Measurements from ENCODE around the gene LINC00305. TPM values are rescaled to one million over a fixed set of nuclear protein-coding genes. Genes with fewer than 3 reads are reported as not detected.
A peak's percentile ranks its signal among the peaks of the same experiment; 100 is the strongest.

LINC00305 gene
- polyA plus RNA-seq, 1 experiment = not detected

DNA sequence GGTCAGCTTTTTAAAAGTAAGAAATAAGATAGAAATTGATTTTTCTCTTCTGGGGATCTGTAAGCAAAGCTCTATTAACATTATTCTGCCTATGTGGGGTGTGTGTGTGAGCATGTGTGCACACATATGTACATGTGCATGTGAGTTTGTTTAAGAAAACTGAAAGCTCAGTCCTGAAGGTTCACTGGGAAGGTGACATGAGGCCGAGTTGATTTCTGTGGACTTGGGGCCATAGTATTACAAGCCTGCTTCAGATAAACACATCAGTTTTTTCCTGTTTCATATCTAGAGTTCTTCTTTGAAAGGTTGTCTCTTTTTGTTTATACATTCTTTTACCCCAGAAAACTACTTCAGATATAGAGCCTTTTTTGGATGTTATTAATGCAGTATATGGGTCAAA, 95.6 kb downstream of the LINC00305 start:
- CTCF ChIA-PET = interaction anchor here (1.2 kb wide), 1 partner anchor 59 kb away, joined by 3 read pairs; no protein-coding TSS in a partner anchor
- no peaks in the 10 kb centered on the region for H3K27me3 ChIP-seq (ENCODE audit: control insufficient read depth, insufficient read depth, low read length)
- no peak overlapping the region for H3K4me3 ChIP-seq (ENCODE audit: low read depth, low read length)
- H3K27ac ChIP-seq (ENCODE audit: low read depth, low read length) = no peak overlapping the region
- no peak for TF ChIP-seq CTCF (IDR thresholded peaks at IDR 0.05; ENCODE audit: low read depth, low read length)
- DNase-seq (ENCODE audit: low read depth, low spot score) = no peak
- POLR2A ChIA-PET = no interaction called here
- no peaks in the 10 kb centered on the region for H3K9me3 ChIP-seq (ENCODE audit: control insufficient read depth, insufficient read depth, low read length)

DNA sequence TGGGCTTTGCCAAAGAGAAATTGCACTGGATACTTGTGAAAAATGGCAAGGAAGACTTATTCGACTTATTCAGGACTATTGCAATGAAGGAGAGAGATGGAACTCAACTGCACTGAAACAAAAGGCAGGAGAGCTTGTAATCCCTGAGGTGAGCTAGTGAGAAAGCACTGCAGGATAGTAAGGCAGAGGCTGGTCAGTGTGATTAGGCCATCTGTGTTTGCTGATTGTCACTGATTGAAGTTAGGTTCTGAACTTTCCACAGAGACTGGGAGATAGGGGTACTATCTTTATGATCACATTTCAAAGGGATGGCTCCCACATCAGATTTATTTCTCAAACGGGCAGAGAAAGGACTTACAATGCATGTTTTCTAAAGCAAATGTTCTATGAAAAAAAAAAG, 96.1 kb downstream of the LINC00305 start:
- DNase-seq (ENCODE audit: low read depth, low spot score) = no peak
- no peak overlapping the region for H3K4me3 ChIP-seq (ENCODE audit: low read depth, low read length)
- TF ChIP-seq CTCF (IDR thresholded peaks at IDR 0.05; ENCODE audit: low read depth, low read length) = no peak
- ChIA-PET POLR2A (no interaction called here), CTCF (interaction anchor here (1.2 kb wide), 1 partner anchor 58 kb away, joined by 3 read pairs; no protein-coding TSS in a partner anchor)
- no peaks in the 10 kb centered on the region for H3K9me3 ChIP-seq (ENCODE audit: control insufficient read depth, insufficient read depth, low read length)
- no peaks in the 10 kb centered on the region for H3K27me3 ChIP-seq (ENCODE audit: control insufficient read depth, insufficient read depth, low read length)
- no peak overlapping the region for H3K27ac ChIP-seq (ENCODE audit: low read depth, low read length)

- TF ChIP-seq CTCF (IDR thresholded peaks at IDR 0.05; ENCODE audit: low read depth, low read length) = no peak
- Histone ChIP-seq H3K27me3 (ENCODE audit: control insufficient read depth, insufficient read depth, low read length) (no peaks in the 10 kb centered on the region), H3K4me3 (ENCODE audit: low read depth, low read length) (no peak overlapping the region), H3K9me3 (ENCODE audit: control insufficient read depth, insufficient read depth, low read length) (peaks cover 9% of the 10 kb centered on the region; the same call in 1 of the 2 replicates), H3K27ac (ENCODE audit: low read depth, low read length) (no peak overlapping the region)
- CTCF ChIA-PET = no interaction called here
- POLR2A ChIA-PET = no interaction called here
- DNase-seq (ENCODE audit: low read depth, low spot score) = no peak
These were observed 104.3 kb downstream of the LINC00305 start for GRCh38 chr18:64044616-64045015.

GRCh38 chr18:64042728-64043358, 106.0 kb downstream of the LINC00305 start:
- Histone ChIP-seq H3K27ac (ENCODE audit: low read depth, low read length) (no peak overlapping the region), H3K9me3 (ENCODE audit: control insufficient read depth, insufficient read depth, low read length) (peaks cover 9% of the 10 kb centered on the region; the same call in 1 of the 2 replicates), H3K27me3 (ENCODE audit: control insufficient read depth, insufficient read depth, low read length) (no peaks in the 10 kb centered on the region), H3K4me3 (ENCODE audit: low read depth, low read length) (no peak overlapping the region)
- CTCF ChIA-PET = no interaction called here
- POLR2A ChIA-PET = no interaction called here
- DNase-seq (ENCODE audit: low read depth, low spot score) = no peak
- TF ChIP-seq CTCF (IDR thresholded peaks at IDR 0.05; ENCODE audit: low read depth, low read length) = no peak

DNA sequence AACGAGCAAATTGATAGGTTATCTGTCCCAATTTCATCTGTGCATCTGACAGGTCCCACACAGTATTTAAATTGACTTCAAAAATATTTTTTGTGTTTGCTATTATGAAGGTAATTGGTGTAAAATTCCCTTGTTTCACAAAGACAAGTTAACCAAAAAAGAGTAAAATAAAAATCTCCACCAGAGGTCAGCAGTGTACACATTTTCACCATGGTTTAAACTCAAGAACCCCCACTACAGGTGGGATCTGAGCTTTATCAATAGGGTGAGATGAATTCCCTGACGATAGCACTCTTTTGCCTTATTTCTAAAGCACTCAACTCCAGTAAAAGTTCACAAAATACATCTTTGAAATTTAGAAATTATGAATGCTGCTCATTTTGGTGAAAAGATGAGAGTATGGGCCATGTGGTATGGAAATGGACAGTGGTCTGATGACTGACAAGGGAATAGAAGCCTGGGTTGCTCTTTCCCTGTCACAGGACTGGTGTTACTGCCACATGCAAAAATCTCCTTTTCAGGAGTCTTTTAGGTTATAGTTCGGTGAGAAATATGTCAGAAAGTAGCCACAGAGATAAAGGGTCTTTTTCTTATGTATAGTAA, 111.0 kb downstream of the LINC00305 start:
- POLR2A ChIA-PET = no interaction called here
- no peak overlapping the region for H3K4me3 ChIP-seq (ENCODE audit: low read depth, low read length)
- H3K27me3 ChIP-seq (ENCODE audit: control insufficient read depth, insufficient read depth, low read length) = no peaks in the 10 kb centered on the region
- H3K9me3 ChIP-seq (ENCODE audit: control insufficient read depth, insufficient read depth, low read length) = peaks cover 5% of the 10 kb centered on the region; the same call in 1 of the 2 replicates
- CTCF ChIA-PET = interaction anchor here (0.7 to 3.3 kb wide), 10 partner anchors 9 to 44 kb away, joined by 3 to 12 read pairs (median 4); no protein-coding TSS in a partner anchor
- TF ChIP-seq CTCF (IDR thresholded peaks at IDR 0.05; ENCODE audit: low read depth, low read length) = peak; percentile 47
- DNase-seq (ENCODE audit: low read depth, low spot score) = no peak
- no peak overlapping the region for H3K27ac ChIP-seq (ENCODE audit: low read depth, low read length)

All from AG04450 (cell line).